GM12892 (cell line): ENCODE results near the gene COL19A1.

Source experiments
- POLR2A ChIP-seq: IDR thresholded peaks from 2 replicates; pipeline ENCODE4 v1.6.1; 2011; ENCODE audit warnings: low read depth, low read length, control low read depth
- POLR2AphosphoS5 ChIP-seq: IDR thresholded peaks from 2 replicates; pipeline ENCODE4 v1.6.1; 2011; ENCODE audit warnings: low read depth, low read length, control low read depth

GRCh38 chr6:69871107-69871506 lies 4.8 kb downstream of the COL19A1 start:
- TF ChIP-seq POLR2AphosphoS5, result no peak
- TF ChIP-seq POLR2A, result no peak
